Cardiac muscle cell (in vitro differentiated cells and primary cell): ENCODE measurements around the gene SERTM1. TPM values are rescaled to one million over a fixed set of nuclear protein-coding genes. Genes with fewer than 3 reads are reported as not detected.

Source experiments
- DNase-seq, 2 donors: peaks; one replicate each; pipeline versions ENCODE4 v3.0.0 to v3.0.0-alpha.2; 2010 to 2017; ENCODE audit warnings: low read depth in 1 of 2, low spot score in 1 of 2
- H3K27ac ChIP-seq: fragments of 200-600 bp; sonication (generic); 2 replicates; pipeline ENCODE4 v1.5.1; 2016
- H3K27me3 ChIP-seq: fragments of 200-600 bp; sonication (generic); 2 replicates; pipeline ENCODE4 v1.6.0; 2016; ENCODE audit warnings: control low read depth
- H3K36me3 ChIP-seq: fragments of 200-600 bp; sonication (generic); 2 replicates; pipeline ENCODE4 v1.5.1; 2016; ENCODE audit warnings: control low read depth
- H3K4me1 ChIP-seq: fragments of 200-600 bp; sonication (generic); 2 replicates; pipeline ENCODE4 v1.8.1; 2017; ENCODE audit warnings: low read depth, mild to moderate bottlenecking, mixed run types
- H3K4me3 ChIP-seq: fragments of 200-600 bp; sonication (generic); 2 replicates; pipeline ENCODE4 v1.5.1; 2016; ENCODE audit warnings: mild to moderate bottlenecking
- H3K9me3 ChIP-seq: fragments of 200-600 bp; sonication (generic); 2 replicates; pipeline ENCODE4 v1.5.1; 2017; ENCODE audit warnings: low read depth, mild to moderate bottlenecking, control low read depth
- CTCF ChIP-seq: IDR thresholded peaks from 2 replicates; pipeline ENCODE4 v1.5.1; 2012; ENCODE audit warnings: low read depth, mild to moderate bottlenecking, low read length
- polyA plus RNA-seq: library from polyadenylated mRNA; unstranded; fragments of >200 nt; fragmentation: Nextera tagmentation; extraction: Ambion mirVana; gene quantifications from 2 replicates; pipeline ENCODE4 v1.2.1, GENCODE V29; 2016
- total RNA-seq: library from RNA; depleted of rRNA; stranded (reverse); fragments of >200 nt; gene quantifications from 2 replicates; pipeline ENCODE4 v1.2.3, GENCODE V29; 2016

SERTM1 gene
- total and polyA plus RNA-seq, 2 experiments from 2014 or later: 0.12 to 0.78 TPM

- H3K27me3 ChIP-seq: no peaks in the 10 kb centered on the region
- no peaks in the 10 kb centered on the region for H3K36me3 ChIP-seq
- no peak for TF ChIP-seq CTCF
- no peaks in the 10 kb centered on the region for H3K4me1 ChIP-seq
- DNase-seq: no peak
- no peak overlapping the region for H3K27ac ChIP-seq
- H3K9me3 ChIP-seq: no peaks in the 10 kb centered on the region
- H3K4me3 ChIP-seq: no peak overlapping the region
Measured at GRCh38 chr13:36650611-36651010, 23.2 kb upstream of the SERTM1 start.

GRCh38 chr13:36665630-36666029 is 8.2 kb upstream of the SERTM1 start:
- H3K27me3 ChIP-seq: peaks cover 2% of the 10 kb centered on the region
- H3K27ac ChIP-seq: no peak overlapping the region
- TF ChIP-seq CTCF: no peak
- no peak overlapping the region for H3K4me3 ChIP-seq
- no peaks in the 10 kb centered on the region for H3K36me3 ChIP-seq
- DNase-seq: no peak
- H3K9me3 ChIP-seq: no peaks in the 10 kb centered on the region
- H3K4me1 ChIP-seq: no peaks in the 10 kb centered on the region

- no peaks in the 10 kb centered on the region for H3K36me3 ChIP-seq
- H3K4me1 ChIP-seq: no peaks in the 10 kb centered on the region
- H3K9me3 ChIP-seq: no peaks in the 10 kb centered on the region
- no peak overlapping the region for H3K27ac ChIP-seq
- DNase-seq: no peak
- TF ChIP-seq CTCF: no peak
- no peak overlapping the region for H3K4me3 ChIP-seq
- peaks cover 12% of the 10 kb centered on the region for H3K27me3 ChIP-seq
Measured at GRCh38 chr13:36666477-36667229, 7.2 kb upstream of the SERTM1 start.

- no peak for TF ChIP-seq CTCF
- Histone ChIP-seq H3K27me3 (peaks cover 29% of the 10 kb centered on the region), H3K36me3 (no peaks in the 10 kb centered on the region), H3K4me1 (no peaks in the 10 kb centered on the region), H3K4me3 (no peak overlapping the region), H3K27ac (no peak overlapping the region), H3K9me3 (no peaks in the 10 kb centered on the region)
- no peak for DNase-seq
Measured at GRCh38 chr13:36668316-36668715, 5.5 kb upstream of the SERTM1 start.

- TF ChIP-seq CTCF: no peak
- Histone ChIP-seq H3K27me3 (peaks cover 79% of the 10 kb centered on the region), H3K9me3 (no peaks in the 10 kb centered on the region)
Measured at GRCh38 chr13:36673352-36673751, 468 bp upstream of the SERTM1 start.

More at GRCh38 chr13:36673352-36673751, 468 bp upstream of the SERTM1 start:
- no peaks in the 10 kb centered on the region for H3K36me3 ChIP-seq
- H3K27ac ChIP-seq: no peak overlapping the region
- peak overlapping the region; percentile 33 for H3K4me3 ChIP-seq
- DNase-seq: no peak
- peaks cover 3% of the 10 kb centered on the region for H3K4me1 ChIP-seq
